ENCODE data around the gene SH3BGRL3. TPM values are rescaled to one million over a fixed set of nuclear protein-coding genes. Genes with fewer than 3 reads are reported as not detected.

Gene SH3BGRL3
- total RNA-seq, 4 donors from 2014 or later, result 134 to 314 (median 215) TPM

- WGBS, 2 donors (ENCODE audit: low coverage in 1 of 2), result 83% methylated on average over 11 of the region's 11 CpGs; no CpG with 5 or more reads in 1 of the 2 donors
- H3K36me3 ChIP-seq, result no peaks in the 10 kb centered on the region
- in situ Hi-C loops (cut with MboI; ENCODE audit: low pct_ligation_motif_present in 1 of 4, low pct_unique_long_range_greater_than_20kb in 1 of 4, low sequenced_read_pairs in 3 of 4), result no loop called here
- no peaks in the 10 kb centered on the region for H3K9me3 ChIP-seq
- peaks cover 0 to 18% (median 9%) of the 10 kb centered on the region in 4 donors for H3K4me1 ChIP-seq
- no peak overlapping the region for H3K4me3 ChIP-seq
- H3K27ac ChIP-seq, result no peak overlapping the region
- intact Hi-C loops (cut with DNase I; ENCODE audit: low total_unique reads), result no loop called here
- no peak for DNase-seq
- TF ChIP-seq POLR2AphosphoS5 (IDR thresholded peaks at IDR 0.05), result no peak
- no peak for TF ChIP-seq POLR2A (IDR thresholded peaks at IDR 0.05)
- no peak for TF ChIP-seq EP300 (IDR thresholded peaks at IDR 0.05; ENCODE audit: low read depth)
- TF ChIP-seq CTCF (IDR thresholded peaks at IDR 0.05), result no peak
- H3K27me3 ChIP-seq, result no peaks in the 10 kb centered on the region
Observed at GRCh38 chr1:26293911-26294463, 14.1 kb downstream of the SH3BGRL3 start.

DNA sequence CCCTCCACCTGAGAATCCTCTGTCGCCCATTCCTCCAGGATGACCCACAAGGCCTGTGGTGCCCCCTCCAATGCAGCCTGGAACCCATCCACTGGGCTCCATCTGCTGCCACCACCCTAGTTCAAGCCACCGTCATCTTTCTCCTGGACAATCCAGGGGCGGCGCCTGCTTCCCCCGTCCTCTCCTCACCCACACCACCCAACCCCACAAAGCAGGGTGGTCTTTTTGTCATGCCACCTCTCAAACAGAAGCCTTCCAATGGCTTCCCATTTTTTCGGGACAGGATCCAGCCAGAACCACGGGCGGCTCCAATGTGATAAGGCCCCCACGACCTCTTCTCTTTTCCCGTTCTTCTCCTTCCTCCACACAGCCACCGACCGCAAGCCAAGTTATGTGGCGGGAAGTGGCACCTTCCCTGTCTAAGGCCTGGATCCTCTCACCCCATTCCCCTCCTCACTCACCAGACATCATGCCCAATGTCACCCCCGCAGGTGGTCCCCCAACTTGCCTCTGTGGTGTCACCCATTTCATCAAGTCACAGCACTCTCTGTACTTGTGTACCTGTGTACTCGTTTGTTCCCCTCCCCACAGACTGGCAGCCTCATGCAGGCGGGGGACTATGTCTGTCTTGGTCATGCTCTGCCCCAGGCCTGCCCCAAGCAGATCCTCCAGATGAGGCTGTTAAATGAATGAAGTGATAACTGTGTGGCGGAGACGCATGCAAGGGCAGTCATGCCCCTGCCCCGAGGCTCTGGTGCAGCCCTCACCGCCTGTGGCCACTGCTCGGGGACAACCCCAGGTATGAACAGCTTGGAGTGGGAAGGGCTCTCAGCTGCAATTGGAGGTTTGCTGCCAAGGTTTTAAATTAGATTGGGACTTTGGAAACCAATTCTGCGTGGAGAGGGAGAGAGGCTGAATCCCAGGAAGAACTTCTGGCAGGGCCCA, 15.6 kb downstream of the SH3BGRL3 start:
- intact Hi-C loops (cut with DNase I; ENCODE audit: low total_unique reads), result loop anchor here (5.0 kb wide), 1 partner anchor 1222 kb away; no protein-coding TSS in a partner anchor
- Histone ChIP-seq H3K9me3 (no peaks in the 10 kb centered on the region), H3K36me3 (no peaks in the 10 kb centered on the region), H3K4me1 (peaks cover 0 to 11% (median 3%) of the 10 kb centered on the region in 4 donors), H3K27me3 (no peaks in the 10 kb centered on the region), H3K27ac (no peak overlapping the region), H3K4me3 (no peak overlapping the region)
- DNase-seq, result no peak
- 91% methylated on average over 22 of the region's 22 CpGs; no CpG with 5 or more reads in 1 of the 2 donors for WGBS, 2 donors (ENCODE audit: low coverage in 1 of 2)
- TF ChIP-seq POLR2A (IDR thresholded peaks at IDR 0.05) (no peak), POLR2AphosphoS5 (IDR thresholded peaks at IDR 0.05) (no peak), CTCF (IDR thresholded peaks at IDR 0.05) (no peak), EP300 (IDR thresholded peaks at IDR 0.05; ENCODE audit: low read depth) (no peak)
- in situ Hi-C loops (cut with MboI; ENCODE audit: low pct_ligation_motif_present in 1 of 4, low pct_unique_long_range_greater_than_20kb in 1 of 4, low sequenced_read_pairs in 3 of 4), result no loop called here

DNA sequence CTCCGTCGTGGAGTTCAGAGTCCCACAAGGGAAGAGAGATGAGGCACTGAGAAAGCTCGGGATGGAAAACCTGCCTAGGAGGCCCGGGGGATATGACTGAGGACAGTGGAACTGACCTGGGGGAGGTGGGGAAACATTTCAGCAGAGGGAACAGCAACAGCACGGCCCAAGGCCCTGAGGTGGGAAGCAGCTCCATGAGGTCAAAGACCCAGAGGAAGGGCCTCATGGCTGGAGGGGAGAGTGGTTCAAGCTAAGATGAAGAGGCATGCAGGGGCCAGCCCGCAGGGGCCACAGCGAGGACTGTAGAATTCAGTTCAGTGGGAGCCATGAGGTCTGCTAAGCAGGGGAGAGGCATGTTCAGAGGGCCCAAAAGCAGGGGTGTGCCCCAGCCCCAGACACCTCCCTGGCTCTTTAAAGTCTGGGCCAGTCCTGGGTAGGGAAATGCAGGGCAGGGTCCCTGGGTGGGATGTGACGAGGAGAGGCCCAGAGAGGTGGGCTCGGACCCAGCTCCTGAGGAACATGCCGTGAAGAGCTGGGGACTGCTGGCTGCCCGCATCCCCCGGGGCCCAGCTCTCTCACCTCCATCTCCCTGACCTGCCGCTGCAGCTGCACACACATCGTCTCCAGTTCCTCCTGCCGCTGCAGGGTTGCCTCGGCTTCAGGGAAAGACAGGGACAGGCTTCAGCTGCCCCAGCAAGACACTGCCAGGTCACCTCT, 16.6 kb downstream of the SH3BGRL3 start:
- H3K27ac ChIP-seq, result no peak overlapping the region
- peaks cover 0 to 3% (median 0%) of the 10 kb centered on the region in 4 donors for H3K4me1 ChIP-seq
- in situ Hi-C loops (cut with MboI; ENCODE audit: low pct_ligation_motif_present in 1 of 4, low pct_unique_long_range_greater_than_20kb in 1 of 4, low sequenced_read_pairs in 3 of 4), result no loop called here
- H3K36me3 ChIP-seq, result no peaks in the 10 kb centered on the region
- intact Hi-C loops (cut with DNase I; ENCODE audit: low total_unique reads), result loop anchor here (5.0 kb wide), 1 partner anchor 1221 kb away; no protein-coding TSS in a partner anchor
- H3K27me3 ChIP-seq, result no peaks in the 10 kb centered on the region
- H3K4me3 ChIP-seq, result no peak overlapping the region
- H3K9me3 ChIP-seq, result no peaks in the 10 kb centered on the region
- TF ChIP-seq CTCF (IDR thresholded peaks at IDR 0.05) (no peak), POLR2A (IDR thresholded peaks at IDR 0.05) (no peak), POLR2AphosphoS5 (IDR thresholded peaks at IDR 0.05) (no peak), EP300 (IDR thresholded peaks at IDR 0.05; ENCODE audit: low read depth) (no peak)
- 50 to 89% methylated on average over 2 to 16 of the region's 16 CpGs for WGBS, 2 donors (ENCODE audit: low coverage in 1 of 2)
- DNase-seq, result no peak

Data from transverse colon (tissue), 4 donors.